Activated CD8-positive, alpha-beta memory T cell treated with anti-CD3 and anti-CD28 coated beads for 36 hours (primary cell): Measurements from ENCODE around the gene SLC6A11. TPM values are rescaled to one million over a fixed set of nuclear protein-coding genes. Genes with fewer than 3 reads are reported as not detected.

Experiments
- CTCF ChIA-PET: fragments of 350-600 bp; sonication (Branson Sonifier 250); formaldehyde crosslinking; loops from one replicate; lab custom pipeline; 2021; ENCODE audit warnings: antibody characterized with exemption; lab: Charles Lee
- POLR2A ChIA-PET: fragments of 350-600 bp; sonication (Branson Sonifier 250); formaldehyde crosslinking; loops from one replicate; lab custom pipeline; 2021; ENCODE audit warnings: antibody characterized with exemption; lab: Charles Lee
- total RNA-seq, 2 experiments: library from RNA; stranded (reverse); gene quantifications; one replicate each; pipeline ENCODE4 v1.2.3, GENCODE V29; 2021

Gene SLC6A11
- total RNA-seq, 2 experiments from 2014 or later, result not detected

- ChIA-PET CTCF (no interaction called here), POLR2A (no interaction called here)
These were observed 144.2 kb downstream of the SLC6A11 start for GRCh38 chr3:10960255-10960654.

DNA sequence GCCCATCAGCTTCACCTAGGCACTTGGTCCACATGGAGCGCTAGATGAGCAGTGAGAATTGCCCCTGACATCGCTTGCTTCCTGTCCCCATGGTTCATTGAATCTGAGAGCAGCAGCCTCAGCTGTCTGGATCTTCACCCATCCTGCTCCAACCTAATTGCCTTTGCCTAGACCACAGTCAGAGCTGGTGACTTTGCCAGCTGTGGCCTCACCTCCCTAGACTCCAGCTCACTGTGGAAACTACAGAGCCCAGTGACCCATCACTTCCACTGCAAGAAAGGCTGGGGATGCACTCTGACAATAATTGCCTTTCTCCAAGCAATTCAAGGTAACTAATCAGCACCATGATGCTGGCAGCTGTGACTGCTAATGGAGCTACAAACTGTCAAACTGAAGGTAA is 145.9 kb downstream of the SLC6A11 start:
- POLR2A ChIA-PET, result no interaction called here
- CTCF ChIA-PET, result no interaction called here

- ChIA-PET POLR2A (no interaction called here), CTCF (interaction anchor here (0.7 to 1.0 kb wide), 2 partner anchors 17 to 1020 kb away, joined by 3 to 4 read pairs; no protein-coding TSS in a partner anchor)
These were observed 146.5 kb downstream of the SLC6A11 start for GRCh38 chr3:10962481-10963036.

DNA sequence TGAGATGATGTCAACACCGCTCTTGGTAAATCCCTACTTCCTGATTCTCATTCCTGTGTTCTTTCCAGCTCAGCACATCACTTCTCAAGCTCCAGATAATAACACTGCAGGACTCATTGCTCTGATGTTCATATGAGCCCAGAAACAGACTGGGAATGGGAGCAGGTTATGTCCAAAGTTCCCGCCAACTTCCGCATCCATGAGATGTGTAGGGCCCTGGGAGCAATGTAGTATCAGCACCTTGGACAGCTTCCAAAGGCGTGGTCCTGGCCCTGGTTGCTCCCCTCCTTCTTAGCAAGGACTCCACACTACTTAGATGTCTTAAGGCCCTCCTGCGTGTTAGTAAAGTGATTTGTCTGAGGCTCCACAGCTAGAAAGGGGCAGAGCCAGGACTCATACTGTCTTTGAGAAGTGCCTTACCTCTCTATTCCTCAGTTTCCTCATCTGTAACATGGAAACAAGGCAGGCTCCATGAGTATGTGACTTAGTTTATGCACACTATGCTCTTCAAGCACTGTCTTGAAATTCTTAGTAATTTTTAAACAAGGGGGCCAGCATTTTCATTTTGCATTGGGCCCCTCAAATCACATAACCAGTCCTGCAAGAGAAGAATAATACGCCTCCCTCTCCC is 148.6 kb downstream of the SLC6A11 start:
- ChIA-PET POLR2A (no interaction called here), CTCF (no interaction called here)

GRCh38 chr3:10968401-10968800 is 152.4 kb downstream of the SLC6A11 start:
- ChIA-PET POLR2A (no interaction called here), CTCF (interaction anchor here (2.3 kb wide), 1 partner anchor 92 kb away, joined by 5 read pairs; no protein-coding TSS in a partner anchor)

DNA sequence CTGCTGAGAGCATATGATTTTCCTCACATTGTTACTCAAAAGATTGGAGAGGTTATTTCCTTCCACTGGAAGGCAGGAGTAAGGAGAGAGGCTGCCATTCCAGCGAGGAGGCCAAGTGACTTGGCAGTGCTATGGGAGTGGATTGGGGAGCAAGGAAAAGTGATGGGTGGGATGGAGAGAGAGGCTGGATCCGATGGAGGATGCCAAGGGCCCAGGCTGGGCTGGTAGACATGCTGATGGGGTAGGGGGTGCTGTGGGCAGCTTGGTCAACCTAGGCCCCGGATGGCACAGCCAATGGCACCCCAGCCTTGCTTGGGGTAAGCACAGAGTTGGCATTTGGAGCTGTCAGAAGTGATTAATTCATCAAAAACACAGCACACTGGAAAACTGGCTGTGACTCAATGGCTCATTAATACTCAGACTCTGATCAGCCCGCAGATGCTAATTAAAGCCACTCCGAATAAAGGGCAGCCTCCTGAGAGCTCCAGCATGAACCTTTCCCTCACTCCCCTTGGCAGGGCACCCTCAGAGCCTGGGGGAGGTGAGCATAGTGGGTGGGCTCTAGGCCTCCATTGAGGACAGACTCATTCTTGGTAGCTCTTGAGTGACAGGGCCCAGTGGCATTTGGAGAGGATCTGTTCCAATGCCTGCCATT is 154.4 kb downstream of the SLC6A11 start:
- CTCF ChIA-PET, result no interaction called here

GRCh38 chr3:10972072-10972782 is 156.2 kb downstream of the SLC6A11 start:
- POLR2A ChIA-PET, result no interaction called here
- CTCF ChIA-PET, result no interaction called here

More for the DNA sequence above, 154.4 kb downstream of the SLC6A11 start:
- POLR2A ChIA-PET, result no interaction called here

- POLR2A ChIA-PET, result no interaction called here
- CTCF ChIA-PET, result no interaction called here
These were observed 157.1 kb downstream of the SLC6A11 start for GRCh38 chr3:10973046-10973595.

DNA sequence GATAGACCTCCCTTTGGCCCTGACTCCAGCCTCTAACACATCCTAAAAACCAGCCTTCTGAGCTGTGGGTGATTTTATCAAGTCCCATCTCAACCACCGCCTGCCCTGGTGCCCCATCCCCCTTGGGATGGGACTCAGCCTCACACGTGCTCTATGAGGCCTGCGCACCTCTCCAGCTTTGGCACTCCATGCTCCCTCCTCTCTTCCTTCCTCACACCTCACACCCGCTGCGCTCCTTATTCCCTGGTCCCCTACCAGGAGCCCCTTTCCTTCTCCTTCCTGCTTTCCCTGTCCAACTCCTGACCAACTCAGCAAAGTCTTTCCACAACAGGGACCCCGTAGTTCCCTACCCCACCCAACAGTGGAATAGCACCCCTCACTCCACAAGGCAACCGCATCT is 158.1 kb downstream of the SLC6A11 start:
- ChIA-PET POLR2A (no interaction called here), CTCF (no interaction called here)

DNA sequence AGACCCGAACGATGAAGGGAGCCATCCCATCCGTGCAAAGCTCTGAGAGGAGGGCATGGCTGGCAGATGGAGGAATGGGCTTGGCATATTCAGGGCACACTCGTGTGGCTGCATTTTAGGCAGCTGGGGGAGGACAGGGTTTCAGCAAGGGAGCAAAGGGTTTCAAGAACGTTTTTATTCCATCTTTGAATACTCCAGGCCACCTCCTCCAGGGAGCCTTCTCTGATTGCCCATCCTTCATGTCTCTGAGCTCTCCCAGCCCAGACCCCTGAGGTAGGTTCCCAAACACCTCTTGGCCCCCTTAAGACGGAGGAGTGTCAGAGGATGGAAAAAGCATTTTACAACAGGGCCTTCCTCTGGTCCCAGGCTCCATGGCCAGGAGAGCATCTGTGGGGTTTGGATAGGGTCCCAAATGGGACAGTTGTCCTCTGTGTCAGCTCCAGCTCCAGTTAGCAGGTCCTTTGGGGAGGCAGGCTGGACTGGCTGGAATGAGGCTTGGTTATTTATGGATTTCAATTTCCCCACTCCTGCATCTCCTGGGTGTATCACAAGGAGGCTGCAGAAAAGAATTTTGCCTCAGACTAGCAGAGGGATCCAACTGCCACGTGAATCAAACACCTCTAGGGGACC is 158.8 kb downstream of the SLC6A11 start:
- CTCF ChIA-PET, result no interaction called here
- POLR2A ChIA-PET, result no interaction called here

DNA sequence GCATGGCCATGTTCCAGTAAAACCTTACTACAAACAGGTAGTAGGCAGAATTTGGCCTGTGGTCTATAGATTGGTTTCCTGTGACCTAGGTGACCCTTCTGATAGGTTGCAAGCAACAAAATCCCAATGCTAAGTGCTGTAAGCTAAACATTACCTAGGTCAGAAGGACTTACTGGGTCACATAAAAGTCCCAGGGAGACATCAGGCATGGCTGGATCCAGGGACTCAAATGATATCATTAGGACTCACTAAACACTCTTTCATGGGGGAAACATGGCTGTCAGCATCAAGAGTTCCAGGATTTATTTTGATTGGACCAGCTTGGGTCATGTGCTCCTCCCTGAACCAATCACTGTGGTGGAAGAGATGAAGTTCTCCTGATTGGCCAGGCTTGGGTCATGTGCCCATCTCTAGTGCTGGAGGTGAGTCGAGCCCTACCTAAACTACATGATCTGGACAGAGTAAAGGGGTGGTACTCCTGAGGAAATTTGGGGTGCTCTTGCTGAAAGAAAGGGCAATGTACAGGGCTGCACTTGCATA is 159.7 kb downstream of the SLC6A11 start:
- ChIA-PET POLR2A (no interaction called here), CTCF (no interaction called here)

DNA sequence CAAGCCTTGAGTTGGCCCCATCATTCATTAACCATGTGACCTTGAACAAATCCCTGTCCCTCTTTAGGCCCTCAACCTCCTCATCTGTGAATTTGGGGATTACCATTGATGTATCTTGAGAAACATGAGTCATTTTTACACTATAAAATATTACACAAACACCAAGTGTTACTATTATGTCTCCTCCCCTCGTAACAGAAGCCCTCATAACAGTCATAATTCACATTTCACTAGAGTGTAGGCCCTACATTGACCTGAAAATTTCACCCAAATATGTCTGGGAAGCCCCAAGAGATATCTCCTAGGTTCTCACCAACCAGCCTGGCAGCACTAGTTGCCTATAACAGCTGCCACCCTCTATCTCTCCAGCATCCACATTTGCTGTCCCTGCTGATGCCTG is 160.7 kb downstream of the SLC6A11 start:
- ChIA-PET POLR2A (no interaction called here), CTCF (no interaction called here)

DNA sequence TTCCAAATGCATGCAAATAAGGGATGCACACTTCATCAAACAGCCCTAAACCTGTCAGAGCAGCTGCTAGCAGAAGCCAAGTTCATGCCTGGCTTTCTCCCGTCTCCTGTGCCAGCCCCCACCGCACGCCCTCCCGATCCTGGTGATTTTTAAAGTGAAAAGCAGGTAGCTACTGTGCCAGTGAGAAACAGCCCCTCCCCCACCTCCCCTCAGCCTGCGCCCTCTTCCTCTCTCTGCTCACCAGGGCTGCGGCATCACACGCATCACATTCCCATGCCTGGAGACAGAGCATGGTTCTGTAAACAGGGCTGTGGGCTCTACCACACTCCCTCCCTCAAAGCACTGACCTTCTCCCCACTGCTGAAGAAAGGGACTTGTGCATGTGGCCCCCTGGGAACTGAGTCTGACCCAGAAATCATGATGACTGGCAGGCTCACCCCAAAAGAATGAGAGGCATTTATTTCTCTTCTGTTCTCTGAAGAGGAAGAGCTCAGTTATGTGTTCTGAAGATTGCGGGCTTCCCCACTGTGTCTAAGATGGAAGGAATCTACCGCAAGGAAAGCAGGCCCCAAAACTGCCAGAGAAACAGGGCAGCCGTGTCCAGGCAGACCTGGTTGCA is 162.0 kb downstream of the SLC6A11 start:
- ChIA-PET CTCF (interaction anchor here (0.9 kb wide), 1 partner anchor 33 kb away, joined by 3 read pairs; no protein-coding TSS in a partner anchor), POLR2A (no interaction called here)

- CTCF ChIA-PET, result no interaction called here
- POLR2A ChIA-PET, result no interaction called here
These were observed 162.9 kb downstream of the SLC6A11 start for GRCh38 chr3:10978956-10979355.

GRCh38 chr3:10980312-10980711 is 164.3 kb downstream of the SLC6A11 start:
- CTCF ChIA-PET, result no interaction called here
- POLR2A ChIA-PET, result no interaction called here

GRCh38 chr3:10981031-10981430 is 165.0 kb downstream of the SLC6A11 start:
- POLR2A ChIA-PET, result no interaction called here
- CTCF ChIA-PET, result no interaction called here

GRCh38 chr3:10981961-10982360 is 165.9 kb downstream of the SLC6A11 start:
- ChIA-PET CTCF (no interaction called here), POLR2A (no interaction called here)

DNA sequence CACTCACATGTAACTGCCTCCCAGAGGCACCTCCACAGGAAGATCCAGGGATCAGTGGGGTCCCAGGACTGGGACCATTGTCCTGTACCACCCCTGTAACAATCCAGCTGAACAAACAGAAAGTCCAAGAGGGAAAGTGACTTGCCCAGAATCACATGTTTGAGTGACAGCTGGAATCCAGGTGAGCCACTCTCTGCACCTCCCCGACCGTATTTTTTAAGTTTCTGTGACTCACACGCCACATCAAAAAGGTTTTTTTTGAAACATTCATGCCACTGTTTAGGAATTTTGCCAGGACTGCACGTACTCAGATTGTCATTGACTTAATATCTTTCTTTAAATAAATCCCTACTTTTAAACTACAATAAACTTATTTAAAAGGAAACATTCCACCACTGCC is 166.8 kb downstream of the SLC6A11 start:
- ChIA-PET POLR2A (no interaction called here), CTCF (interaction anchor here (0.6 kb wide), 1 partner anchor 287 kb away, joined by 3 read pairs; no protein-coding TSS in a partner anchor)
